LNCaP clone FGC (cell line): ENCODE results near the gene GMDS.
"Not testable (repeated sequence)": the region's sequence is repeated elsewhere in the genome, so short reads cannot be mapped to it uniquely, and the experiment has no call there.

Experiments
- DNase-seq: peaks from one replicate; pipeline ENCODE4 v3.0.0-alpha.2; 2011; ENCODE audit warnings: low read depth
- H3K4me3 ChIP-seq: 2 replicates; pipeline ENCODE4 v1.5.1; 2011; ENCODE audit warnings: mild to moderate bottlenecking, low read depth, low read length, control low read depth
- TF ChIP-seq, protein P1 (sequence below): IDR thresholded peaks from 2 replicates; pipeline ENCODE4 v1.5.1; 2012; ENCODE audit warnings: mild to moderate bottlenecking; ENCODE audit not compliant: control insufficient read depth, insufficient read depth; ENCODE audit errors: extremely low read depth

Gene GMDS

DNA sequence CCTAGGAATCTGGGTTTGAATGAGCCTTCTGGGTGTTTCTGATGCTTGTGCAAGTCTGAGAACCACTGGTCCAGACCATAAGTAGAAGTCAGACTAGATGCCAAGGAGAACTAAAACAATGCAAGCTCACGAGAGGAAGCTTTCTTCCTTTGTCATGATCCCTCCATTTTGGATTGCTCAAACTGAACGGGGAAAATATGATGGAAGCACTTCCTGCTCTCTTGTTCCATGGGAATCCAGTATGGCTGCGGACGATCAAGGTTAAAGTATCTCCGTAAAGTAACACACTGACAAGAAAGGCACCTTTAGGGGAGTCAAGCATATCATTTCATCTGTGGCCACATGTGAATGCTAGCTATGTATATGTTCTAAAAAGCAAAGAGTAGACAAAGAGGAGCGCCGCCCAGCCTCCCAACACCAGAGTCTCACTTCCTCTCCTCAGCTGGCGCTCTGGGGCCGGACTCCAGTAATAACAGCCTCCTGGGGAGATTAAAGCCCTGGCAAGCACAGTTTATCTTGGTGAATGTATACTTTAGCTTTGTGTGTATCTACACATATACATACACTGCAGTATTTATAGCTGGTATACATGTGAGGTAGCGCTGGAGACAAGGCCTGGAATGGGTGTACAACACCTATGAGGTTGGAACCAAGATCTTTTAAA lies 547.6 kb downstream of the GMDS start:
- no peak overlapping the region for H3K4me3 ChIP-seq
- no peak for DNase-seq
- TF ChIP-seq, protein P1, sequence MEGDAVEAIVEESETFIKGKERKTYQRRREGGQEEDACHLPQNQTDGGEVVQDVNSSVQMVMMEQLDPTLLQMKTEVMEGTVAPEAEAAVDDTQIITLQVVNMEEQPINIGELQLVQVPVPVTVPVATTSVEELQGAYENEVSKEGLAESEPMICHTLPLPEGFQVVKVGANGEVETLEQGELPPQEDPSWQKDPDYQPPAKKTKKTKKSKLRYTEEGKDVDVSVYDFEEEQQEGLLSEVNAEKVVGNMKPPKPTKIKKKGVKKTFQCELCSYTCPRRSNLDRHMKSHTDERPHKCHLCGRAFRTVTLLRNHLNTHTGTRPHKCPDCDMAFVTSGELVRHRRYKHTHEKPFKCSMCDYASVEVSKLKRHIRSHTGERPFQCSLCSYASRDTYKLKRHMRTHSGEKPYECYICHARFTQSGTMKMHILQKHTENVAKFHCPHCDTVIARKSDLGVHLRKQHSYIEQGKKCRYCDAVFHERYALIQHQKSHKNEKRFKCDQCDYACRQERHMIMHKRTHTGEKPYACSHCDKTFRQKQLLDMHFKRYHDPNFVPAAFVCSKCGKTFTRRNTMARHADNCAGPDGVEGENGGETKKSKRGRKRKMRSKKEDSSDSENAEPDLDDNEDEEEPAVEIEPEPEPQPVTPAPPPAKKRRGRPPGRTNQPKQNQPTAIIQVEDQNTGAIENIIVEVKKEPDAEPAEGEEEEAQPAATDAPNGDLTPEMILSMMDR, result no peak

DNA sequence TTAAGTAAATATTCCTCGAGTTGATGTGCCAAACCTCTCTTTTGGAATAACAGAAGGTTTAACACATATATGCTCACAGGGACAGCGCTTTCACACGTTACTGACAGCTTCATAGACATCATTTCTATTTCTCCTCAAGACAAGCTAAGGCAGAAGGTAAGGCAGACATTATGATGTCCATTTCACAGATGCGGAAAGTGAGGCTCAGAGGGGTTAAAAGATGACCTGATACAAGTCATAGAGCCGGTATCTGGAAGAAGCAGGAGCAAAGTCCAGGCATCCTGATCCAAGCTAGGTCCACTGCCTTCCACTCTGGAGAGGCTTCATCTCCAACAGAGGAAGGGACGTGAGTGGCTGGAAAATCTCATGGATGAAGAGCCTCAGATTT lies 548.9 kb downstream of the GMDS start:
- H3K4me3 ChIP-seq, result no peak overlapping the region
- TF ChIP-seq, protein P1, result no peak
- no peak for DNase-seq

DNA sequence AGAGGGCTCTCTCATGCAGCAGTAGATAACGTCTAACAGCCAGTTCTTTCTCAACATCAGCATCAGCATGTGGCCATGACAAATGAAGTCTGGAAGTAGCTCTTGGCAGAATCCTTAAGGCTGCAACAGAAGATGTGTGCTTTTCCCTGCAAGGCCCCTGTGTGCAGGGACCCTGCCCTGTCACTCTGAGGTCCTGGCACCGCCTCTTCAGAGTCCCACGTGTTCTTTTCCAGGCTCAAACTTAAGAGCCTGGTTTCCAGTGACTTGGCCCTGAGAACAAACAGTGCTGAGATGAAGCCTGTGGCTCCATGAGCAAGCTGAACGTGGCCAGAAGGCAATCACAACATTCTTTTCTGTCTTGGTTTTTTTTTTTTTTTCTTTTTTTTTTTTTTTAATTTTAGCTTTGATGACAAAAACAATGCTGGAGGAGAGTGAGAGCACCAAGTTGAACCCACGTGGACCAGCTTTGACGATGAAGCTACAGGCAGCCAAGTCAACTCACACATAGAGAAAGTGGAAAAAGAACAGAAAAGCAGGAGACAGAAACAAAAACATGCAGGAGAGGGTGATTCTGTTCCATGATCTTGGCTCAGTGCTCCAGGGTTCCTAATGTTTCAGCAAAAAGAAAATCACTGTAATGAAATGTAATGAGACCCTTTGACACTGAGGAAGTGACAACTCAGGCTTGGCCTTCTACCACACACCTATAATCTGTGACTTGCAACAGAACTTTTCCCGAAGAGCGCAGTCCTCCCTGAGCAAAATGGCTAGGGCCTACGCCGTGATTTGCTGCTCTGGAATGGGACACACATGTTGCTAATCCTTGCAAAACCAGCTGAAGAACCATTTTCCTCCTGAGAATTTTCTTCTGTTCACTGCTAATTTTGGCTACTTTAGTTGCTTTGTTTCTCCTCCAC lies 549.6 kb downstream of the GMDS start:
- H3K4me3 ChIP-seq, result no peak overlapping the region
- TF ChIP-seq, protein P1, result no peak
- DNase-seq, result no peak

DNA sequence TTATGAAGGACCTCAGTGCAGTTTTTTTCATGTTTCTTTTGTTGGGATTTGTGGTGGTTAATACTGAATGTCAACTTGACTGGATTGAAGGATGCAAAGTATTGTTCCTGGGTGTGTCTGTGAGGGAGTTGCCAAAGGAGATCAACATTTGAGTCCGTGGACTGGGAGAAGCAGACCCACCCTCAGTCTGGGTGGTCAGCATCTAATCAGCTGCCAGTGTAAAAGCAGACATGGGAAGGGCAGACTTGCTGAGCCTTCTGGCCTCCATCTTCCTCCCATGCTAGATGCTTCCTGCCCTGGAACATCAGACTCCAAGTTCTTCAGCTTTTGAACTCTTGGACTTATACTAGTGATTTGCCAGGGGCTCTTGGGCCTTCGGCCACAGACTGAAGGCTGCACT lies 553.6 kb downstream of the GMDS start:
- not testable (repeated sequence) for H3K4me3 ChIP-seq, DNase-seq

DNA sequence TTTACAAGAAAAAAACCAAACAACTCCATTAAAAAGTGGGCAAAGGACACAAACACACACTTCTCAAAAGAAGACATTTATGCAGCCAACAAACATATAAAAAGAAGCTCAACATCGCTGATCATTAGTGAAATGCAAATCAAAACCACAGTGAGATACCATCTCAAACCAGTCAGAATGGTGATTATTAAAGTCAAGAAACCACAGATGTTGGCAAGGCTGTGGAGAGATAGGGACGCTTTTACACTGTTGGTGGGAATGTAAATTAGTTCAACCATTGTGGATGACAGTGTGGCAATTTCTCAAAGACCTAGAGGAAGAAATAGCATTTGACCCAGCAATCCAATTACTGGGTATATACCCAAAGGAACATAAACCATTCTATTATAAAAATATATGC lies 554.7 kb downstream of the GMDS start:
- H3K4me3 ChIP-seq, DNase-seq: not testable (repeated sequence)

DNA sequence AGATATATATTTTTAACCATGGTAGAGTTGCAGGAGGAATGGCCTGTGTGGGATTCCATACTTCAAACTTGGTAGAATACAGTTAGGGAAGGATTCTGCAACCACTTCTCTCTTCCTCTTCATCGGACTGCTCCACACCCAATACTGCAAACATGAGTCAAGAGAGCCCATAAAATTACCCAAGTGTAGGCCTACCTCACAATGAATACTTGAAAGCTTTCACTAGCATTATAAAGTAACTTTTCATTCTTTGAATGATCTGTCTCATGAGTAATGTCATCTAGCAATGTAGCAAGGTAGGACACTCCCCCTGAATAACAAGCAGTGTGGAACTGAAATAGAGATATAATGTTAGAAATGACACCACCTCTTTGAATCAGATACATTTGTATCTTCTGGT lies 556.3 kb downstream of the GMDS start:
- TF ChIP-seq, protein P1, result no peak
- no peak for DNase-seq
- no peak overlapping the region for H3K4me3 ChIP-seq

DNA sequence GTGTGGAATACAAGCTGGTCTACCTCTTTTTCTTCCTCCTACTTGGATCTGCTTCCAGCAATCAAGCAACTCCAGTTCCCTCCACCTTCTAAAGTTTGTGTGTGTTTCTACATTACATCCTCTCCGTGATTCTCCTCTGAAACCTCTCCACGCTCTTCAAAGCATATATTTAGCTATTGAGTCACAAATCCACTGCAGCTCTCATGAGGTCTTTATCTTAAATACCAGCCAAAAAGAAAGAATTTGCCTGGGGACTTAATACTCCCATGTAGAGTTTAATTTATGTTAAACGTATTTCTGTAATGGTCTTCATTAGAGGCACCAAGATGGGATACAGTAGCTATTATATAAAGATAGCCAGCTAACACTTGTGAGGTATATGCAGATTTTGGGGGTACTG lies 557.0 kb downstream of the GMDS start:
- no peak for DNase-seq
- H3K4me3 ChIP-seq, result no peak overlapping the region
- TF ChIP-seq, protein P1, result no peak

DNA sequence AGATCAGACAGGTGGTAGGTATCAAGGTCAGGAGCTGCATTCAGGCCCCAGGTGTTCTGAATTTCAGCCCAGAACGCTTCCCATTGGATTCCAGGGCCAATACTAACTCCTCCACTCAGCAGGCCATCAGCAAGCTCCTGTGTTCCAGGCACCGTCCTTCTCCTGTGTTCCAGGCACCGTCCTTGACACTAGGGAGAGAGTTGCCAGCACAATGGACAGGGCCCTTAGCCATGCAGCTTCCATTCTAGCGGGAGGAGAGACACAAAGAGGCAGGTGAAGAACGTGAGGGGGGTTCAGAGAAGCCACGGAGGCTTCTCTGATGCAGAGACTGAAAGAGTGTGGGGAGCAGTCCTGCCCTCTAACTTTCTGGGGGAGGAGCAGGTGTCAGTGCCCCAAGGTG lies 558.0 kb downstream of the GMDS start:
- DNase-seq, result no peak
- TF ChIP-seq, protein P1, result no peak
- no peak overlapping the region for H3K4me3 ChIP-seq
